GM12878 (cell line): Measurements from ENCODE around the gene CACNG4. TPM values are rescaled to one million over a fixed set of nuclear protein-coding genes. Genes with fewer than 3 reads are reported as not detected.

Experiments
- ATAC-seq: fragments of 200-7000 bp; cut with Tn5 transposase; 3 replicates; pipeline ENCODE4 v1.9.1; 2020; ENCODE audit warnings: mild to moderate bottlenecking, moderate library complexity
- BruUV-seq: library from RNA; stranded (reverse); fragments of 400-500 nt; replicated peaks from 2 replicates; lab custom pipeline; 2021; lab: Mats Ljungman, UMichigan
- CTCF ChIA-PET: fragments of 300-600 bp; sonication (Branson Sonifier 250); formaldehyde crosslinking; extraction: SDS; loops from one replicate; lab custom pipeline; 2021; ENCODE audit warnings: inconsistent platforms; lab: Yijun Ruan, JAX
- POLR2A ChIA-PET: fragments of 350-600 bp; formaldehyde crosslinking; extraction: SDS; loops from one replicate; lab custom pipeline; 2021; ENCODE audit warnings: inconsistent platforms; lab: Charles Lee
- RAD21 ChIA-PET: fragments of 300-600 bp; sonication (Branson Sonifier 250); formaldehyde crosslinking; loops from one replicate; lab custom pipeline; 2023; ENCODE audit warnings: antibody characterized with exemption; ENCODE audit not compliant: unreplicated experiment; lab: Charles Lee
- SMC1A ChIA-PET: fragments of 300-600 bp; sonication (Branson Sonifier 250); formaldehyde crosslinking; loops from one replicate; lab custom pipeline; 2023; ENCODE audit not compliant: unreplicated experiment, uncharacterized antibody; lab: Charles Lee
- DNase-seq: peaks from one replicate; pipeline ENCODE4 v3.0.0-alpha.2; 2011; ENCODE audit warnings: low read depth, low spot score
- FAIRE-seq: peaks from 3 replicates; lab custom pipeline; 2011; peaks lifted over from hg19 to GRCh38; lab: Jason Lieb, UNC
- H2AFZ ChIP-seq: 2 replicates; pipeline ENCODE4 v1.6.0; 2011; ENCODE audit warnings: low read depth, low read length, control low read depth; ENCODE audit not compliant: control insufficient read depth
- H3K27ac ChIP-seq: 2 replicates; pipeline ENCODE4 v1.5.1; 2011; ENCODE audit warnings: control low read depth; ENCODE audit not compliant: control insufficient read depth, insufficient read depth
- H3K27me3 ChIP-seq, 2 experiments: replicated peaks in 1 of 2; 2 replicates each; pipeline versions ENCODE4 v1.6.0 to v1.6.1; 2011; ENCODE audit warnings: low read length in 1 of 2; ENCODE audit not compliant: control insufficient read depth in 2 of 2, insufficient read depth in 2 of 2
- H3K36me3 ChIP-seq, 2 experiments: 2 replicates each; pipeline ENCODE4 v1.5.1; 2011; ENCODE audit warnings: low read length in 1 of 2; ENCODE audit not compliant: control insufficient read depth in 2 of 2, insufficient read depth in 2 of 2
- H3K4me1 ChIP-seq: 2 replicates; pipeline ENCODE4 v1.6.1; 2011; ENCODE audit warnings: mild to moderate bottlenecking, low read length, moderate library complexity, mixed read lengths; ENCODE audit not compliant: control insufficient read depth, insufficient read depth
- H3K4me2 ChIP-seq: 2 replicates; pipeline ENCODE4 v1.6.0; 2011; ENCODE audit warnings: control low read depth; ENCODE audit not compliant: control insufficient read depth, insufficient read depth
- H3K4me3 ChIP-seq: fragments of 200-600 bp; sonication (generic); 2 replicates; pipeline ENCODE4 v1.5.1; 2016
- H3K79me2 ChIP-seq: 2 replicates; pipeline ENCODE4 v1.6.0; 2011; ENCODE audit warnings: low read length; ENCODE audit not compliant: control insufficient read depth, insufficient read depth
- H3K9ac ChIP-seq: 2 replicates; pipeline ENCODE4 v1.8.0; 2011; ENCODE audit warnings: low read length, control low read depth, mixed read lengths; ENCODE audit not compliant: control insufficient read depth, insufficient read depth
- H3K9me3 ChIP-seq: replicated peaks from 3 replicates; pipeline ENCODE4 v1.5.1; 2011; ENCODE audit warnings: mild to moderate bottlenecking, low read length; ENCODE audit not compliant: control insufficient read depth, insufficient read depth
- H4K20me1 ChIP-seq: 2 replicates; pipeline ENCODE4 v1.6.0; 2011; ENCODE audit not compliant: control insufficient read depth, insufficient read depth
- ATF2 ChIP-seq: IDR thresholded peaks from 2 replicates; pipeline ENCODE4 v1.6.1; 2012; ENCODE audit warnings: low read length, inconsistent platforms
- CHD4 ChIP-seq: fragments of 200-600 bp; sonication (generic); IDR thresholded peaks from 2 replicates; pipeline ENCODE4 v1.6.1; 2016; ENCODE audit warnings: mild to moderate bottlenecking
- CREB1 ChIP-seq: IDR thresholded peaks from 2 replicates; pipeline ENCODE4 v1.6.1; 2012; ENCODE audit warnings: low read depth, mild to moderate bottlenecking, inconsistent platforms
- E2F8 ChIP-seq: fragments of 450-650 bp; IDR thresholded peaks from 2 replicates; pipeline ENCODE4 v1.6.1; 2018; ENCODE audit warnings: mild to moderate bottlenecking, low read depth, moderate library complexity; ENCODE audit not compliant: partially characterized antibody
- FOXK2 ChIP-seq: fragments of 450-650 bp; IDR thresholded peaks from 2 replicates; pipeline ENCODE4 v1.6.1; 2017; ENCODE audit warnings: mild to moderate bottlenecking, moderate library complexity
- IRF4 ChIP-seq: IDR thresholded peaks from 2 replicates; pipeline ENCODE4 v1.6.1; 2011; ENCODE audit warnings: low read depth, low read length
- NFIC ChIP-seq: IDR thresholded peaks from 2 replicates; pipeline ENCODE4 v1.6.1; 2012; ENCODE audit warnings: low read depth, mild to moderate bottlenecking, inconsistent platforms, low read length, moderate library complexity
- SMARCA5 ChIP-seq: fragments of 450-650 bp; IDR thresholded peaks from 2 replicates; pipeline ENCODE4 v1.6.1; 2017; ENCODE audit warnings: mild to moderate bottlenecking
- WRNIP1 ChIP-seq: IDR thresholded peaks from 2 replicates; pipeline ENCODE4 v1.6.1; 2011; ENCODE audit warnings: low read depth, low read length, improper control_type of control experiment, borderline replicate concordance
- YY1 ChIP-seq: IDR thresholded peaks from 2 replicates; pipeline ENCODE4 v1.6.1; 2011; ENCODE audit warnings: low read depth, mild to moderate bottlenecking, low read length
- ZNF207 ChIP-seq: fragments of 450-650 bp; IDR thresholded peaks from 2 replicates; pipeline ENCODE4 v1.6.1; 2014; ENCODE audit warnings: antibody characterized with exemption, mild to moderate bottlenecking, borderline replicate concordance
- ZZZ3 ChIP-seq: IDR thresholded peaks from 2 replicates; pipeline ENCODE4 v1.6.1; 2011; ENCODE audit warnings: low read depth; ENCODE audit not compliant: control insufficient read depth, insufficient read length
- WGBS: methylation state at CpG from one replicate; pipeline ENCODE4 v1.1.6; 2016; ENCODE audit warnings: low lambda C conversion rate; ENCODE audit not compliant: insufficient replicate concordance, insufficient coverage; ENCODE audit errors: missing lambda C conversion rate; 5-methylcytosine and 5-hydroxymethylcytosine counted together
- in situ Hi-C: fragments of 300-500 bp; cut with MboI; formaldehyde crosslinking; loops from 9 replicates; pipeline ENCODE4 v1.14.3; 2018; ENCODE audit warnings: mixed read lengths
- intact Hi-C: fragments of 100-400 bp; cut with micrococcal nuclease; formaldehyde crosslinking; loops from one replicate; pipeline ENCODE4 v1.14.2; 2022; ENCODE audit not compliant: unreplicated experiment
- polyA plus RNA-seq, 11 experiments: library from polyadenylated mRNA; depleted of rRNA in 4 of 11; unstranded in 6 of 11; stranded (reverse) in 5 of 11; fragments of >200 nt; fragmentation: Nextera tagmentation in 4 of 11; fragmentation: Illumina TruSeq in 1 of 11; extraction: Ambion mirVana in 4 of 11; extraction: Trizol in 1 of 11; gene quantifications; 1 replicate in 1 of 11; 2 replicates in 10 of 11; pipeline versions ENCODE4 v1.2.1 to v1.2.3, GENCODE V29; 2011 to 2016; ENCODE audit warnings: inconsistent platforms in 2 of 11, missing spikeins in 2 of 11, low read depth in 1 of 11
- total RNA-seq, 4 experiments: library from RNA; depleted of rRNA in 3 of 4; stranded (reverse); fragments of >200 nt in 3 of 4; fragmentation: Illumina TruSeq in 1 of 4; extraction: Trizol in 1 of 4; gene quantifications; 2 replicates each; pipeline versions ENCODE4 v1.2.1 to v1.2.3, GENCODE V29; 2013 to 2021

Gene CACNG4
- total and polyA plus RNA-seq, 10 of the 15 experiments (the other 5 are each of a cell fraction or from before 2014, with no cell fraction given), result 0.08 TPM; not detected in 8

- Histone ChIP-seq H3K36me3 (no peaks in the 10 kb centered on the region), H3K4me2 (no peak overlapping the region), H3K79me2 (no peaks in the 10 kb centered on the region)
- no peak for DNase-seq
- ChIA-PET RAD21 (no interaction called here), CTCF (no interaction called here)
- TF ChIP-seq ZZZ3 (no peak), NFIC (no peak), IRF4 (no peak), YY1 (no peak), E2F8 (no peak), SMARCA5 (no peak), FOXK2 (no peak), ZNF207 (no peak), ATF2 (no peak), CHD4 (no peak), CREB1 (no peak), WRNIP1 (no peak)
- TF ChIP-seq, all 136 proteins: peak for 0
- FAIRE-seq (no peak), ATAC-seq (no peak)
- intact Hi-C loops, result no loop called here
- H3K4me3 ChIP-seq, result no peak overlapping the region
- no TSS peak for BruUV-seq
- H3K4me1 ChIP-seq, result no peaks in the 10 kb centered on the region
- in situ Hi-C loops, result no loop called here
- H3K27ac ChIP-seq, result no peak overlapping the region
- ChIA-PET SMC1A (no interaction called here), POLR2A (no interaction called here)
- H3K9ac ChIP-seq, result no peak overlapping the region
- H3K9me3 ChIP-seq, result no peaks in the 10 kb centered on the region
- 21% methylated on average over 12 of the region's 12 CpGs for WGBS
- H4K20me1 ChIP-seq, result no peaks in the 10 kb centered on the region
- no peak overlapping the region for H2AFZ ChIP-seq
- no peaks in the 10 kb centered on the region for H3K27me3 ChIP-seq
These were observed 57.9 kb downstream of the CACNG4 start for GRCh38 chr17:67022451-67022810.
